Cardiac septum (tissue), 1 donor: ENCODE results near the gene RAP1GAP. TPM values are rescaled to one million over a fixed set of nuclear protein-coding genes. Genes with fewer than 3 reads are reported as not detected.
"Not testable (repeated sequence)": the region's sequence is repeated elsewhere in the genome, so short reads cannot be mapped to it uniquely, and the experiment has no call there.

ENCODE experiments used
- DNase-seq: peaks from one replicate; pipeline ENCODE4 v3.0.0-alpha.2; 2020; ENCODE audit warnings: low spot score
- intact Hi-C: fragments of 100-400 bp; cut with DNase I; formaldehyde crosslinking; loops from one replicate; pipeline ENCODE4 v1.14.0; 2022
- total RNA-seq: library from RNA; stranded (reverse); fragmentation: NEBNext Ultra II Directional; extraction: Animal tissue kit (Norgen Biotek cat#: 25700); gene quantifications from one replicate; pipeline ENCODE4 v1.2.1, GENCODE V29; 2021
- donor health status: DM: no; HTN: no; CAD: no.

Gene RAP1GAP
- total RNA-seq, 1 donor from 2014 or later = 2.7 TPM

DNA sequence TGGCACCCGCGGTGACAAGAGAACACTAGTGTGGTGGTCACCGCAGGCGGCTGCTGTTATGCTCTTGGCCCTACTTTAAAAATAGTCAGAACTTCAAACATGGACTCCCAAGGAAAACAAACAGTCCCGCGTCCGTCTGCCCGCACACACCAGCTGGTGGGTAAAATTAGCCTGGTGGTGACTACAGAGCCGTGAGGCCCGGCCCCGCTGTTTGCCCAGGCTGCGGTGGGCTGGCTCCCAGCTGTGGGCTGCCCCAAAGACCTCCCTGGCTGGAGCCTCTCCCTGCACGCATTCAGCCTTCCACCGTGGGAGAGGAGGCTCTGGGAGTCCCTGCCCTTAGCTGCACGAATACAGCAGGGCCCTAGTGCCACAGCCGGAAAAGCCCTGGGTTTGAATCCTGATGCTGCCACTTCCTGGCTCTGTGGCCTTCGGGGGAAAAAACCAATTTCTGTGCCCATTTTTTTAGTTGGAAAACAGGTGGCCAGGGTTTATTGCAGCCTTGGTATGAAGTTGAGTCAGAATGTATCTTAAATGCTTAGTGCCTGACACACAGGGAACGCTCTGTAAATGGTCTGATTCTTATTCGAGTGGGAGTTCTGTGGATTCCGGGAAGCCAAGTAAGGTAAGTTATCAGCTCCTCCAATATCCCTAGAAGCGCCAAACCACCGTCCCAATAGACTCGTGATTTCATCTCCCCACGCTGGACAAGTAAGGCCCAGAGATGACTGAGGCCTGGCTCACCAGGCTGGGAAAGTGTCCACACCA, 101.7 kb downstream of the RAP1GAP start:
- intact Hi-C loops = no loop called here
- no peak for DNase-seq

- intact Hi-C loops, DNase-seq: not testable (repeated sequence)
Observed at GRCh38 chr1:21566361-21566760, 102.8 kb downstream of the RAP1GAP start.

GRCh38 chr1:21565285-21565684, 103.9 kb downstream of the RAP1GAP start:
- no peak for DNase-seq
- intact Hi-C loops = no loop called here

- no peak for DNase-seq
- intact Hi-C loops = no loop called here
Observed at GRCh38 chr1:21564521-21565095, 104.5 kb downstream of the RAP1GAP start.

- no peak for DNase-seq
- intact Hi-C loops = no loop called here
Observed at GRCh38 chr1:21563971-21564370, 105.2 kb downstream of the RAP1GAP start.

DNA sequence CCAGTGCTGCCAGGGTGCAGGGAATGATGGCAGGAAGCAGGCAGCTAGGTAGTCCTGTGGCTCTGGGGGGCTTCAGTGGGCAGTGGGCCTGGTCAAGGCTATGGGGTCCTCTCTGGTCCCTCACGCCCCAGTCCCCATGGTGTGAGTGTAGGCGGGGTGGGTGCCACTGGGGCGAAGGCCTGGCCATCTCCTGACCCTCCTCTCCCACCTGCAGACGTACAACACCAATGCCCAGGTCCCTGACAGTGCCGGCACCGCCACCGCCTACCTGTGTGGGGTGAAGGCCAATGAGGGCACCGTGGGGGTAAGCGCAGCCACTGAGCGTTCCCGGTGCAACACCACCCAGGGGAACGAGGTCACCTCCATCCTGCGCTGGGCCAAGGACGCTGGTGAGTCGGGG, 106.3 kb downstream of the RAP1GAP start:
- no peak for DNase-seq
- intact Hi-C loops = no loop called here

DNA sequence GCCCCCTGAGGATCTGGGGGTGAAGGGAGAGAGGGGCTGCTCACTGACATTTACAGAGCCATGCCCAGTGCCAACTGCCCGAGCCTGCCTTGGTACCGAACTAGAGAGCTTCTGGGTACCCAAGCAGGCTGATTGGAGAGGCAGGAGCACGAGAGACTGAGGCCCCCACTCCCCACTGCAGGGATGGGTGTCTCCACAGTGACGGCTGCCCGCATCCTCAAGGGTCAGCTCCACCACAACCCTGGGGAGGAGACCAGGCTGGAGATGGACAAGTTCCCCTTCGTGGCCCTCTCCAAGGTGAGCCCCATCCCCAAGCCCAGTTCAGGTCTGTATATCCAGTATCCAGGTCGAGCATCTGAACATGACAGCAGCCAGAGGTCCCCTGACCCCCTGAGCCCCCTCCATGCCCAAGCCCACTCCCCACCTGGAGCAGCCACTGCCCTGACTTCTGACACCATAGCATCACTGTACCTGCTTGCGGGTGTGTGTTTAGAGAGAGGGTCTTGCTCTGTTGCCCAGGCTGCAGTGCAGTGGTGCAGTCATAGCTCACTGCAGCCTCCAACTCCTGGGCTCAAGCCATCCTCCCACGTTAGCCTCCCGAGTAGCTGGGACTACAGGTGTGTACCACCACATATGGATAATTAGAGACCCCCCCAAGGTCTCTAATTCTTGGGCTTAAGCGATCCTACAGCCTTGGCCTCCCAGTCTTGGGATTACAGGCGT, 108.1 kb downstream of the RAP1GAP start:
- DNase-seq = no peak
- intact Hi-C loops = no loop called here

GRCh38 chr1:21559788-21560567, 109.2 kb downstream of the RAP1GAP start:
- no peak for DNase-seq
- intact Hi-C loops = no loop called here

DNA sequence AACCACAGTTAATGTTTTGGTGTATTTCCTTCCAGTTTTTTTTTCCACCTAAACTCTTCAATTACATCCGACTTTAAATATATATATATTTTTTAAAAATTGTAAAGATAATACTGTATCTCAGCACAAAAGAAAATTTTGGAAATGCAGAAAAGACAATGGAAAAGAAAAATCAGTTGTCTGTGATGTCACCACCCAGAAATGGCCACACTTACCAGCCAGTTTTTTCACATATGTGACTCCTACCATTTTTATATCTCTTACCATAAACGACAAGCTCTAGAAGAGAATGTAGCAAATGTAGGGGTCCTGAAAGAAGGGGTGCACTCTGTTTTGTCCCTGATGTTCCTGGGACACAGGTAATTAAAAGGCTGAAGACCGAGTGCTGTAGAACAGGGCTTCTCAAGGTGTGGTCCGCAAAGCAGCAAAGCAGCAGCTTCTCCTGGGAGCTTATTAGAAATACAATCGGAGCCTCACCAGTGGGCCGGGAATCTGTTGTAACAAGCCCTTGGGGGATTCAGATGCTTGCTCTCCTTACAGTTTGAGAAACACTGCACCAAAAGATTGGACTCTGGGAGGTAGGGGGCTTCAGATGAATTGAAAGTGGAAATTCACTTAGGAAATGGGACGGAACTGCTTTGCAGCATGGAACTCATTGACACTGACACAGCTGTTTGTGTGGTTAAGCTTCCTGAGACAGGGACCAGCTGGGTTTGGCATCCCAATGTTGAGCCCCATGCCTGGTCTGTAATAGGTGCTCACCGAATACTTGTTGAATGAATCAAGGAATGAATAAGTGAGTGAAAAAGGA, 115.8 kb downstream of the RAP1GAP start:
- intact Hi-C loops = no loop called here
- DNase-seq = no peak

GRCh38 chr1:21552715-21553114, 116.4 kb downstream of the RAP1GAP start:
- DNase-seq = no peak
- intact Hi-C loops = no loop called here

DNA sequence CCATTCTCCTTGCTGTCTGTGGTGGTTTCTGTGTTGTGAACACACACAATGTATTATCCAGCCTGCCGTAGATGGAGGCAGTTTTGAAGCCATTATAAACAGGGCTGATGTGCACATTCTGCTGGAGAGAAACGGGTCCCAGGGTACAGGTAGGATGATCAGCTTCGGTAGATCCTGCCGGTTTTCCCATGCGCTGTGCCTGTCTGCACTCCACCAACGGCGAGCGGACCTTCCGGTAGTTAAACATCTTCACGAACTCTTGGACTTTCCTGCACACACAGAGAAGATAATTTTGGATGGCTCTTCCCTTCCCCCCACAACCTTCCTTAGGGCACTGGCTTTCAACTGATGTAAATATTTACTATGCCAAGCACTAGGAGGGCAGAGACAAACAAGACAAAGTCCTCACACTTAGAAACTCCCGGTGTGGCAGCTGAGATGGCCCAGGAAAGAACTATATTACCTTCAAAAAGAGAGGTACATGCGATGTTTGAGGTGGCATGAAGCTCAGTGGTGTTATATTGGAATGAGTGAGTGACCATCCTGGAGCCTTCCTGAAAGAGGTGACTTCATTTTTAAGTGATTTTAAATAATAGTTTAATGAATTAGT, 118.2 kb downstream of the RAP1GAP start:
- DNase-seq = no peak
- intact Hi-C loops = no loop called here

- intact Hi-C loops = no loop called here
- DNase-seq = no peak
Observed at GRCh38 chr1:21550097-21550496, 119.1 kb downstream of the RAP1GAP start.

DNA sequence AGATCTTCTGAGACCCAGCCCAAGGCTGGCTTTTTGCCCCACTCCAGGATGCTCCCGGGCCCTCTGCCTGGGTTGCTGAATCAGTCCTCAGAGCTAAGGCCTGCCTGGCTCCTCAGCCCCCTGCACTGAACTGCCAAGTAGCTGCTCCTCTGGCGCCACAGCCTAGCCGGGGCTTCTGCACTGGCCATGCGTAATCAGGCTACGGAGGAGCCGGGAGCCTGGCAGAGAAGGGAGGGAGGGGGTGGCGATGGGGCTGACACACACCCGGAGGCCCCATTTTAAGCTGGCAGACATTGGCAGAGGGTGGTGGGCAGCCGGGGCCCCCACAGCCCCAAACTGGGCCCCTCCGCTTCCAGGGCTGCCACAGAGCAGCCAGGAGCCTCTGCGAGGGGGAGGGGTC, 121.3 kb downstream of the RAP1GAP start:
- no peak for DNase-seq
- intact Hi-C loops = no loop called here

Other genes starting within 250 kb of the RAP1GAP start
- gene NBPF3, start 229.2 kb downstream of the RAP1GAP start, total RNA-seq = 3.0 TPM
- 20.3 TPM for gene ALPL, start 159.9 kb downstream of the RAP1GAP start, total RNA-seq
- 41.3 TPM for gene USP48, start 113.8 kb upstream of the RAP1GAP start, total RNA-seq
- gene LDLRAD2, start 142.9 kb upstream of the RAP1GAP start, total RNA-seq = 0.05 TPM